ENCODE results near the gene LRSAM1.
A peak's percentile ranks its signal among the peaks of the same experiment; 100 is the strongest.

Gene LRSAM1

DNA sequence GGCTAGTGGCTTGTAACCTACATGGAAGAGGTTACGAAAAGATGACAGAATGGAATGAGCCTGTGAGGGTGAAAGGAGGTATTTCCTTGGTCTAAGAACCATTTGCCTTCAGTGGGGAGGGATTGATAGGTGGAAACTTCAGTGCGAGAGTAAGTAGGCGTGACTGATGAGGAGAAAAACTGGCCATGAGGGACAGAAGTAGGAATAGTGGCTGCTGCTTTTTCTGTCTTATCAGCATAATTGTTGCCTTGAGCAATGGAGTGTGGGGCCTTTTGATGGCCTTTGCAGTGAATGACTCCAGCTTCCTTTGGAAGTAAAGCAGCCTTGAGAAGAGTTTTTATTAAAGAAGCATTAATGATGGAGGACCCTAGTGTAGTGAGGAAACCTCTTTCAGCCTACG, 36.2 kb upstream of the LRSAM1 start:
- DNase-seq (ENCODE audit: insufficient read length, low spot score), result no peak
- no peak for TF ChIP-seq TAF1 (IDR thresholded peaks at IDR 0.05; ENCODE audit: low read depth, low read length)
- no peak for TF ChIP-seq POLR2A (IDR thresholded peaks at IDR 0.05; ENCODE audit: low read depth, low read length)
- no peak for TF ChIP-seq PAX5 (IDR thresholded peaks at IDR 0.05; ENCODE audit: insufficient read depth, low read length, severe bottlenecking)
- no peak for TF ChIP-seq POU2F2 (IDR thresholded peaks at IDR 0.05; ENCODE audit: low read depth, low read length)
- TF ChIP-seq POLR2AphosphoS5 (IDR thresholded peaks at IDR 0.05; ENCODE audit: low read depth, low read length), result no peak
- TF ChIP-seq SPI1 (IDR thresholded peaks at IDR 0.05; ENCODE audit: low read depth, low read length), result no peak
- no peak for FAIRE-seq

DNA sequence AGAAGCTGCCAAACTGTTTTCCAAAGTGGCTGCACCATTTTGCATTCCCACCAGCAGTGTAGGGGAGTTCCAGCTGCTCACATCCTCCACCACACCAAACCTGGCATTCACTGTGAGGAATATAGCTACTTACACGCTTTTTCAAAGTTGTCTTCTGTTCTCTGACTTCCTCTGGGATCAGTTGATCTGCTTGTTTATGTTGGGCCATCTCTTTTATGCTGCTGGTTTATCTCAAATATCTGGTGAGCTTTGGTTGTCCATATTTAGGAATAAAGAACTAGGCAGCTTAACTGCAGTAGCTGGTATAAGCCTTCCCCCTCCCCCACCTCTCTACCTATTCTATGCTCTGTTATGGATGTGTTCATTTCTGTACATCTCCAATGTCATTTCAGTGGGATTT, 35.7 kb upstream of the LRSAM1 start:
- TF ChIP-seq POU2F2 (IDR thresholded peaks at IDR 0.05; ENCODE audit: low read depth, low read length), result no peak
- TF ChIP-seq PAX5 (IDR thresholded peaks at IDR 0.05; ENCODE audit: insufficient read depth, low read length, severe bottlenecking), result no peak
- TF ChIP-seq POLR2A (IDR thresholded peaks at IDR 0.05; ENCODE audit: low read depth, low read length), result no peak
- TF ChIP-seq POLR2AphosphoS5 (IDR thresholded peaks at IDR 0.05; ENCODE audit: low read depth, low read length), result no peak
- TF ChIP-seq SPI1 (IDR thresholded peaks at IDR 0.05; ENCODE audit: low read depth, low read length), result no peak
- TF ChIP-seq TAF1 (IDR thresholded peaks at IDR 0.05; ENCODE audit: low read depth, low read length), result no peak
- DNase-seq (ENCODE audit: insufficient read length, low spot score), result no peak
- no peak for FAIRE-seq

- FAIRE-seq, result no peak
- DNase-seq (ENCODE audit: insufficient read length, low spot score), result no peak
- no peak for TF ChIP-seq TAF1 (IDR thresholded peaks at IDR 0.05; ENCODE audit: low read depth, low read length)
- no peak for TF ChIP-seq POU2F2 (IDR thresholded peaks at IDR 0.05; ENCODE audit: low read depth, low read length)
- TF ChIP-seq SPI1 (IDR thresholded peaks at IDR 0.05; ENCODE audit: low read depth, low read length), result no peak
- TF ChIP-seq PAX5 (IDR thresholded peaks at IDR 0.05; ENCODE audit: insufficient read depth, low read length, severe bottlenecking), result no peak
- TF ChIP-seq POLR2AphosphoS5 (IDR thresholded peaks at IDR 0.05; ENCODE audit: low read depth, low read length), result no peak
- no peak for TF ChIP-seq POLR2A (IDR thresholded peaks at IDR 0.05; ENCODE audit: low read depth, low read length)
These were observed 33.9 kb upstream of the LRSAM1 start for GRCh38 chr9:127417131-127418036.

DNA sequence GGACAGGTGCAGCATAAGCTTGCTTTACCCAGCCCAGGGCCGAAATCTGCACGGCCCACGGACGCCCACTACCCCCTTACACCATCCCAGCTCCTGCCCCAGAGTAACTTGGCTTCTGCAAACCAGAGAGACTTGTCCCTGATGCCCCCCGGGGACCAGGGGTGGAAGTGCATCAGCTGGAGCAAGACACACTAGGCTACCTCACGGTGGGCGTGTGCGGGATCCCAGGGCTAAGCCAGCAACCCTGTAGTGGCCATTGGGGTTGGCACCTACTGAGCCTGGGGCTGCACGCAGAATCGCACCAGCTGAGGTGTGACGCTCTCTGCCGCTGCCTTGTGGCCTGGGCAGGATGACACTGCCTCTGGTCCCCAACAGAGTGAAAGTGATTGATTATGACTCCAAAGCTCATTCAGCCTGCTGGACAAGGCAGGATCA, 33.3 kb upstream of the LRSAM1 start:
- FAIRE-seq (no peak), DNase-seq (ENCODE audit: insufficient read length, low spot score) (peak; percentile 53)
- TF ChIP-seq PAX5 (IDR thresholded peaks at IDR 0.05; ENCODE audit: insufficient read depth, low read length, severe bottlenecking) (no peak), POLR2A (IDR thresholded peaks at IDR 0.05; ENCODE audit: low read depth, low read length) (no peak), TAF1 (IDR thresholded peaks at IDR 0.05; ENCODE audit: low read depth, low read length) (no peak), SPI1 (IDR thresholded peaks at IDR 0.05; ENCODE audit: low read depth, low read length) (no peak), POLR2AphosphoS5 (IDR thresholded peaks at IDR 0.05; ENCODE audit: low read depth, low read length) (no peak)

DNA sequence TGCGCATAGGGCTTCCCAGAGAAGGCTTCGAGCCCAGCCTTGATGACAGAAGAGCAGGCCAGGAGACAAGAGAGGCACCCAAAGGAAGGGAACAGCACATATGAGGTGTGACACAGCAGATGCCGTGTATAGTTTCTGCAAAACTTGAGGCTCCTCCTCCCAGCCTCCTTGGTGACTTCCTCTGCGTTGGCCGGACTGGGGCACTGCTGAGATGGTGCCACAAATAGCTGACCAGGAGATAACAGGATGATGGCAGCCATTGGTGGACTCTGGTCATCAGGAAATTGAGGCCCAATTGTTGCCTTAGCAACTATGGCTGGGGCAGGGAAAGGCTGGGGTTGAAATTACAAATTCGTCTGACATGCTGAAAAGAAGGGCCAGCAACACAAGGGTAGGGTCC, 32.0 kb upstream of the LRSAM1 start:
- TF ChIP-seq POU2F2 (IDR thresholded peaks at IDR 0.05; ENCODE audit: low read depth, low read length) (no peak), POLR2AphosphoS5 (IDR thresholded peaks at IDR 0.05; ENCODE audit: low read depth, low read length) (no peak), SPI1 (IDR thresholded peaks at IDR 0.05; ENCODE audit: low read depth, low read length) (no peak), PAX5 (IDR thresholded peaks at IDR 0.05; ENCODE audit: insufficient read depth, low read length, severe bottlenecking) (no peak), POLR2A (IDR thresholded peaks at IDR 0.05; ENCODE audit: low read depth, low read length) (no peak), TAF1 (IDR thresholded peaks at IDR 0.05; ENCODE audit: low read depth, low read length) (no peak)
- FAIRE-seq, result no peak
- DNase-seq (ENCODE audit: insufficient read length, low spot score), result no peak

DNA sequence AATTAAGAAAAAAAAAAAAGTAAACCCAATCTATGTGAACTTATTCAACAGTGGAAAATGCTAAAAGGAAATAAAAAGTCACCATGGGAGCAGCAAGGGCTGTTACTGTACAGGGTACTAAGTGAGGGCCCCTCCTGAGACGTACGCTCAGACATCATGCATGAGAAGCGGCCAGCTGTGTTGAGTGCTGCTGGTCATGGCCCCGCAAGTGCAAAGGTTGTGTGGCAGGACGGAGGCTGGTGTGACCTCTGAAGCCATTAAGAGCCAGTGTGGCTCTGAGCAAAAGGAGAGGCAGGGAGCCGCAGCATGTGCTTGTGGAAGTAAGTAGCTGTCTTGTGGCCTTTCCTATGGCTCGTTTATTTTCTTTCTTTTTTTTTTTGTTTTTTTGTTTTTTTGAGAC, 30.3 kb upstream of the LRSAM1 start:
- FAIRE-seq (no peak), DNase-seq (ENCODE audit: insufficient read length, low spot score) (no peak)
- TF ChIP-seq SPI1 (IDR thresholded peaks at IDR 0.05; ENCODE audit: low read depth, low read length) (no peak), POLR2A (IDR thresholded peaks at IDR 0.05; ENCODE audit: low read depth, low read length) (no peak), POLR2AphosphoS5 (IDR thresholded peaks at IDR 0.05; ENCODE audit: low read depth, low read length) (no peak), PAX5 (IDR thresholded peaks at IDR 0.05; ENCODE audit: insufficient read depth, low read length, severe bottlenecking) (no peak), TAF1 (IDR thresholded peaks at IDR 0.05; ENCODE audit: low read depth, low read length) (no peak), POU2F2 (IDR thresholded peaks at IDR 0.05; ENCODE audit: low read depth, low read length) (no peak)

DNA sequence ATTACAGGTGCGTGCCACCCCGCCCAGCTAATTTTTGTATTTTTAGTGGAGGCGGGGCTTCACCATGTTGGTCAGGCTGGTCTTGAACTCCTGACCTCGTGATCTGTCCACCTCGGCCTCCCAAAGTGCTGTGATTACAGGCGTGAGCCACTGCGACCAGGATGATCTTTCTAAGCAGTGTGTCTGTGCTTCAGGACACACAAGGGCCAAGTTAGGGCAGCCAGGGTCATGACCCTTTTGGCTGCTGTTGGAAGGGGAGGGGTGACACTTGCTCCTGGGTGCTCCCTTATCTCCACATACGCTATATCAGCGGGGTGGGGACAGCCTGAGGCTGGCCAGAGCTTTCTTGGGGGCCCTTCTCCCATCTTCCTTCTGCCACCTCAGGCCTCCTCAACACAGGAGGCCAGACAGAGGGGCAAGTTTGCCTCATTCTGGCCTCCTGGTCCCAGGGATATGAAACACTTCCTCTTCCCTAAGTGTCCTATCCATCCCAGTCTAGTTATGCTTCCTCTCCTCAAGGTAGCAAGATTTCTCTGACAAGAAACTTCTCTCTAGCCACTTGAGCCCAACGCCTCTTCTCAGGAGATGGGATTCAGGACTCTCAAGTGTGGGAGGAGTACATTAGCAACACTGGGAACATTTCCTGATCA, 29.1 kb upstream of the LRSAM1 start:
- TF ChIP-seq SPI1 (IDR thresholded peaks at IDR 0.05; ENCODE audit: low read depth, low read length) (no peak), TAF1 (IDR thresholded peaks at IDR 0.05; ENCODE audit: low read depth, low read length) (no peak), POLR2AphosphoS5 (IDR thresholded peaks at IDR 0.05; ENCODE audit: low read depth, low read length) (no peak), POU2F2 (IDR thresholded peaks at IDR 0.05; ENCODE audit: low read depth, low read length) (no peak), POLR2A (IDR thresholded peaks at IDR 0.05; ENCODE audit: low read depth, low read length) (no peak), PAX5 (IDR thresholded peaks at IDR 0.05; ENCODE audit: insufficient read depth, low read length, severe bottlenecking) (no peak)
- DNase-seq (ENCODE audit: insufficient read length, low spot score) (no peak), FAIRE-seq (no peak)

- TF ChIP-seq PAX5 (IDR thresholded peaks at IDR 0.05; ENCODE audit: insufficient read depth, low read length, severe bottlenecking) (no peak), POLR2AphosphoS5 (IDR thresholded peaks at IDR 0.05; ENCODE audit: low read depth, low read length) (no peak), POU2F2 (IDR thresholded peaks at IDR 0.05; ENCODE audit: low read depth, low read length) (no peak), TAF1 (IDR thresholded peaks at IDR 0.05; ENCODE audit: low read depth, low read length) (no peak), POLR2A (IDR thresholded peaks at IDR 0.05; ENCODE audit: low read depth, low read length) (no peak), SPI1 (IDR thresholded peaks at IDR 0.05; ENCODE audit: low read depth, low read length) (no peak)
- FAIRE-seq (no peak), DNase-seq (ENCODE audit: insufficient read length, low spot score) (no peak)
These were observed 28.5 kb upstream of the LRSAM1 start for GRCh38 chr9:127422787-127423186.

DNA sequence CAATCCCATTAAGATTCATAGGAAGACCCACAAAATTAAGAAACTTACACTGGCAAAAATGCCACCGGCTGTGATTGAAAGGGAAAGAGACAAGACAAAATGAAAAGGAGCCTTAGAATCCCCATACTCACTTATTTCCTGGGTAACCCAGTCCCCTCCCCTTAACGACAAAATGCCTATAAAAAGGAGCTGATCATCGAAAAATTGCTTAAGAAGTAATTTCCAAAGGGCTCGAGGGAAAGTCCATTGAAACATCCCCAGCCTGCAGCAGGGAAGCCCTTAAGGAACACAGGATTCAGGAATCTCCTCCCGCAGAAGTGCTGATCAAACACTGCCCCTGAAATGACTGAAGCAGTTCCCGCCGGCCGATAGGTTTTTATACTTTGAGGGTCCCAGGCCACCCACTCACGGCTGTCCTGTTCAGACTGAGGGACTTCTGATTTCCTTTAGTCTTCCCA, 27.8 kb upstream of the LRSAM1 start:
- DNase-seq (ENCODE audit: insufficient read length, low spot score) (no peak), FAIRE-seq (no peak)
- TF ChIP-seq POLR2AphosphoS5 (IDR thresholded peaks at IDR 0.05; ENCODE audit: low read depth, low read length), result no peak
- no peak for TF ChIP-seq PAX5 (IDR thresholded peaks at IDR 0.05; ENCODE audit: insufficient read depth, low read length, severe bottlenecking)
- no peak for TF ChIP-seq SPI1 (IDR thresholded peaks at IDR 0.05; ENCODE audit: low read depth, low read length)
- no peak for TF ChIP-seq POLR2A (IDR thresholded peaks at IDR 0.05; ENCODE audit: low read depth, low read length)
- TF ChIP-seq POU2F2 (IDR thresholded peaks at IDR 0.05; ENCODE audit: low read depth, low read length), result no peak
- no peak for TF ChIP-seq TAF1 (IDR thresholded peaks at IDR 0.05; ENCODE audit: low read depth, low read length)

Data from GM12891 (cell line).